GM18517 (cell line): ENCODE results near the gene OPN4.

Experiments used
- ATAC-seq: cut with Tn5 transposase; IDR thresholded peaks from one replicate; pipeline ENCODE4 v1.9.1; 2021; ENCODE audit warnings: mild to moderate bottlenecking, moderate library complexity; ENCODE audit not compliant: unreplicated experiment

Gene OPN4

GRCh38 chr10:86677374-86677773 lies 23.0 kb downstream of the OPN4 start:
- no peak for ATAC-seq

GRCh38 chr10:86678999-86679792 lies 24.8 kb downstream of the OPN4 start:
- peak; percentile 48 for ATAC-seq

GRCh38 chr10:86681047-86681446 lies 26.7 kb downstream of the OPN4 start:
- ATAC-seq = no peak

GRCh38 chr10:86681722-86682386 lies 27.5 kb downstream of the OPN4 start:
- ATAC-seq = no peak

- no peak for ATAC-seq
Observed at GRCh38 chr10:86682675-86683074, 28.3 kb downstream of the OPN4 start.

- ATAC-seq = no peak
Observed at GRCh38 chr10:86684331-86685097, 30.2 kb downstream of the OPN4 start.

GRCh38 chr10:86685416-86685815 lies 31.1 kb downstream of the OPN4 start:
- no peak for ATAC-seq

GRCh38 chr10:86685893-86686632 lies 31.7 kb downstream of the OPN4 start:
- no peak for ATAC-seq

- no peak for ATAC-seq
Observed at GRCh38 chr10:86686972-86687371, 32.6 kb downstream of the OPN4 start.

- ATAC-seq = no peak
Observed at GRCh38 chr10:86687750-86688149, 33.4 kb downstream of the OPN4 start.

- ATAC-seq = peak; percentile 74
Observed at GRCh38 chr10:86688398-86688921, 34.1 kb downstream of the OPN4 start.

- ATAC-seq = no peak
Observed at GRCh38 chr10:86689146-86689545, 34.8 kb downstream of the OPN4 start.

- no peak for ATAC-seq
Observed at GRCh38 chr10:86690231-86690630, 35.9 kb downstream of the OPN4 start.

GRCh38 chr10:86690657-86691084 lies 36.3 kb downstream of the OPN4 start:
- no peak for ATAC-seq

- ATAC-seq = no peak
Observed at GRCh38 chr10:86691333-86692022, 37.1 kb downstream of the OPN4 start.

GRCh38 chr10:86692023-86692514 lies 37.7 kb downstream of the OPN4 start:
- no peak for ATAC-seq

GRCh38 chr10:86692664-86693063 lies 38.3 kb downstream of the OPN4 start:
- no peak for ATAC-seq

GRCh38 chr10:86693275-86693674 lies 38.9 kb downstream of the OPN4 start:
- ATAC-seq = no peak

GRCh38 chr10:86693721-86694369 lies 39.5 kb downstream of the OPN4 start:
- ATAC-seq = no peak
